HEK293T (cell line): ENCODE results near the gene CFAP119.

Source experiments
- CTCF ChIA-PET: fragments of 350-600 bp; formaldehyde crosslinking; extraction: SDS; loops from one replicate; lab custom pipeline; 2021; ENCODE audit warnings: antibody characterized with exemption, inconsistent platforms; lab: Yijun Ruan, JAX
- POLR2A ChIA-PET: fragments of 350-600 bp; formaldehyde crosslinking; extraction: SDS; loops from one replicate; lab custom pipeline; 2020; ENCODE audit warnings: antibody characterized with exemption, inconsistent platforms; lab: Yijun Ruan, JAX
- DNase-seq: peaks from one replicate; pipeline ENCODE4 v3.0.0; 2012; ENCODE audit warnings: mixed read lengths; ENCODE audit errors: extremely low spot score
- ARNT ChIP-seq: fragments of 450-650 bp; IDR thresholded peaks from 2 replicates; pipeline ENCODE4 v1.6.1; 2017; ENCODE audit warnings: mild to moderate bottlenecking
- BHLHE40 ChIP-seq: fragments of 450-650 bp; IDR thresholded peaks from 2 replicates; pipeline ENCODE4 v1.6.1; 2016; ENCODE audit warnings: mild to moderate bottlenecking, moderate library complexity, borderline replicate concordance
- CTBP1 ChIP-seq: fragments of 450-650 bp; IDR thresholded peaks from 2 replicates; pipeline ENCODE4 v1.6.1; 2016; ENCODE audit warnings: borderline replicate concordance
- ELF4 ChIP-seq: fragments of 450-650 bp; IDR thresholded peaks from 2 replicates; pipeline ENCODE4 v1.6.1; 2017; ENCODE audit warnings: antibody characterized with exemption
- FOXA1 ChIP-seq: fragments of 450-650 bp; IDR thresholded peaks from 2 replicates; pipeline ENCODE4 v1.6.1; 2016; ENCODE audit warnings: mild to moderate bottlenecking
- FOXK2 ChIP-seq: fragments of 450-650 bp; IDR thresholded peaks from 2 replicates; pipeline ENCODE4 v1.6.1; 2016; ENCODE audit warnings: mild to moderate bottlenecking
- FOXM1 ChIP-seq: fragments of 450-650 bp; IDR thresholded peaks from 2 replicates; pipeline ENCODE4 v1.6.1; 2017; ENCODE audit warnings: mild to moderate bottlenecking, borderline replicate concordance
- HDGF ChIP-seq: fragments of 450-650 bp; IDR thresholded peaks from 2 replicates; pipeline ENCODE4 v1.6.1; 2017; ENCODE audit warnings: antibody characterized with exemption, borderline replicate concordance
- L3MBTL2 ChIP-seq: fragments of 450-650 bp; conservative IDR thresholded peaks from 2 replicates; pipeline ENCODE4 v1.6.1; 2016; ENCODE audit warnings: mild to moderate bottlenecking
- LEF1 ChIP-seq: fragments of 450-650 bp; IDR thresholded peaks from 2 replicates; pipeline ENCODE4 v1.6.1; 2017; ENCODE audit warnings: mild to moderate bottlenecking, borderline replicate concordance
- NFRKB ChIP-seq: fragments of 450-650 bp; IDR thresholded peaks from 2 replicates; pipeline ENCODE4 v1.6.1; 2016; ENCODE audit warnings: mild to moderate bottlenecking, moderate library complexity
- SP1 ChIP-seq: fragments of 450-650 bp; IDR thresholded peaks from 2 replicates; pipeline ENCODE4 v1.6.1; 2017
- SUZ12 ChIP-seq: fragments of 450-650 bp; IDR thresholded peaks from 2 replicates; pipeline ENCODE4 v1.6.1; 2016; ENCODE audit warnings: mild to moderate bottlenecking
- TARDBP ChIP-seq: fragments of 450-650 bp; IDR thresholded peaks from 2 replicates; pipeline ENCODE4 v1.6.1; 2016
- ZNF384 ChIP-seq: fragments of 450-650 bp; IDR thresholded peaks from 2 replicates; pipeline ENCODE4 v1.6.1; 2016
- TF ChIP-seq, protein P1 (sequence below): fragments of 450-650 bp; IDR thresholded peaks from 2 replicates; pipeline ENCODE4 v1.6.1; 2016

CFAP119 gene

DNA sequence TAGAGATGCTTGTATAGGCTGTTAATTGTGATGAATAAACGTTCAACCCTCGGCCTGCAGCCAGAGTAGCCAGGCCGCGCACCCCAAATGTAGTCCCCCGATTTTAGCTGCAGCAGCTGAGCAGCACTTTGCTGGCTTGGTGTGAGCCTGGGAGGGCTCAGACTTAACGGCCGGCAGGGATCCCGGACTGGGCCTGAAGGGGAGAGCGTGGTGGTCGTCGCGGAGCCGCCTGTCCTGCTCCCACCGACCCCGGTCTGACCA, 13.2 kb upstream of the CFAP119 start:
- no peak for DNase-seq
- TF ChIP-seq, protein P1, sequence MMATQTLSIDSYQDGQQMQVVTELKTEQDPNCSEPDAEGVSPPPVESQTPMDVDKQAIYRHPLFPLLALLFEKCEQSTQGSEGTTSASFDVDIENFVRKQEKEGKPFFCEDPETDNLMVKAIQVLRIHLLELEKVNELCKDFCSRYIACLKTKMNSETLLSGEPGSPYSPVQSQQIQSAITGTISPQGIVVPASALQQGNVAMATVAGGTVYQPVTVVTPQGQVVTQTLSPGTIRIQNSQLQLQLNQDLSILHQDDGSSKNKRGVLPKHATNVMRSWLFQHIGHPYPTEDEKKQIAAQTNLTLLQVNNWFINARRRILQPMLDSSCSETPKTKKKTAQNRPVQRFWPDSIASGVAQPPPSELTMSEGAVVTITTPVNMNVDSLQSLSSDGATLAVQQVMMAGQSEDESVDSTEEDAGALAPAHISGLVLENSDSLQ = no peak
- TF ChIP-seq L3MBTL2 (no peak), NFRKB (no peak), HDGF (no peak), ZNF384 (no peak), FOXA1 (no peak), FOXK2 (no peak), FOXM1 (no peak), SP1 (no peak), BHLHE40 (no peak), CTBP1 (no peak), TARDBP (no peak), ARNT (no peak), LEF1 (no peak), ELF4 (no peak)
- ChIA-PET POLR2A (interaction anchor here (0.6 to 22.0 kb wide), 24 partner anchors 9 to 345 kb away, joined by 3 to 599 read pairs (median 4); partner anchors contain the start of genes CFAP119, CTF1, DCTPP1 and PHKG2), CTCF (interaction anchor here (1.0 kb wide), 1 partner anchor 70 kb away, joined by 4 read pairs; no protein-coding TSS in a partner anchor)

DNA sequence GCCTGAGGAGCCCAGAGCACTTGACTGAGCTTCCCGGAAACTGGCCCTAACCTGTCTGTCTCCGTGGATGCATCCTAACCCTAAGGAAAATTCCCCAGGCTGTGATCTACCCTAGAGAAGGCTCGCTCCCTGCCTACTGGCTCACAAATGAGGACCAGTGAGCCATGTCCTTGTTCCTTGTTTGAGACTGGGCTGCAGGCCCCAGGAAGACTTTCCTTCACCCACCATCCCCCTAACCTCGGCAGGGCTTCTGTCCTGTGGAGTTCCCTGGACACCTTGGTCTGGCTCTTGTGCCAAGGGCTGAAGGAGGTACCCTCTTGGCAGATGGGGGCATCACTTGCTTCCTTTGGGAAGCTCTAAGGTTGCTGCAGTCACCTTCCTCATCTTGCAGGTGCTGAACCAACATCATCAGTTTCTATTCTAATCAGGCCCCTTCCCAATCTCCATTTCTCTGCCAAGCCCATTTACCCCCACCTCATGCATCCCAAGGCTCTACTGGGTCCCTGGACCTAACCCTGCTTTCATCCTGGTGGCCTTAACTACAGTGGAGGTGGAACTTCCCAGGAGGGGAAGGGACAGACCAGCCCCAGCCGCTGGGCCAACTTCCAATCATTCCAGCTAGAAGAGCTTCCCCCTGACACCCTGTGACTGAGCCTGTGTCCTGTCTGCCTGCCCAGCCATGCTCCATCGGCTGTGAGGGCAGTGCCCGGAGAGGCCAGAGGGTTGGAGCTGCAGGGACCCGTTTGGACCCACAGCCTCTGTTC, 12.7 kb upstream of the CFAP119 start:
- TF ChIP-seq TARDBP (no peak), CTBP1 (no peak), SP1 (no peak), ELF4 (no peak), SUZ12 (no peak), ZNF384 (no peak), FOXK2 (no peak), HDGF (no peak), NFRKB (no peak), ARNT (no peak), FOXA1 (no peak), L3MBTL2 (no peak), FOXM1 (no peak), LEF1 (no peak)
- TF ChIP-seq, protein P1 = no peak
- no peak for DNase-seq
- CTCF ChIA-PET = interaction anchor here (1.0 kb wide), 1 partner anchor 70 kb away, joined by 4 read pairs; no protein-coding TSS in a partner anchor
- POLR2A ChIA-PET = interaction anchor here (0.6 to 22.0 kb wide), 25 partner anchors 9 to 345 kb away, joined by 3 to 599 read pairs (median 4); partner anchors contain the start of genes CFAP119, CTF1, DCTPP1 and PHKG2

DNA sequence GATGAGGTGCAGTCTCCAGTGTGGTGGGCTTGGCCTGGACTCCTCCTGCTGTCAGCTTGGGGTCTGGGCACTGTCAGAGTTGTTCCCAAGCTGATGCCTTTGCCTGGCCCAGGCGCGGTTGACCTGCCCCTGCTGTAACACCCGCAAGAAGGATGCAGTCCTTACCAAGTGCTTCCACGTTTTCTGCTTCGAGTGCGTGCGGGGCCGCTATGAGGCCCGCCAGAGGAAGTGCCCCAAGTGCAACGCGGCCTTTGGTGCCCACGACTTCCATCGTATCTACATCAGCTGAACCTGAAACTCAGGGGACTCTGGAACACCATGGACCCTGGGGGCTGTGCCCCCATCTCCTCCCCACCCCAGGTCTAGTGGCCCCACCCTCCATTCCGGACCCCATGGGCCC, 12.0 kb upstream of the CFAP119 start:
- no peak for DNase-seq
- POLR2A ChIA-PET = interaction anchor here (1.5 to 22.0 kb wide), 6 partner anchors 9 to 35 kb away, joined by 4 to 599 read pairs (median 22); partner anchors contain the start of genes PHKG2, RNF40 and ZNF629
- CTCF ChIA-PET = no interaction called here

DNA sequence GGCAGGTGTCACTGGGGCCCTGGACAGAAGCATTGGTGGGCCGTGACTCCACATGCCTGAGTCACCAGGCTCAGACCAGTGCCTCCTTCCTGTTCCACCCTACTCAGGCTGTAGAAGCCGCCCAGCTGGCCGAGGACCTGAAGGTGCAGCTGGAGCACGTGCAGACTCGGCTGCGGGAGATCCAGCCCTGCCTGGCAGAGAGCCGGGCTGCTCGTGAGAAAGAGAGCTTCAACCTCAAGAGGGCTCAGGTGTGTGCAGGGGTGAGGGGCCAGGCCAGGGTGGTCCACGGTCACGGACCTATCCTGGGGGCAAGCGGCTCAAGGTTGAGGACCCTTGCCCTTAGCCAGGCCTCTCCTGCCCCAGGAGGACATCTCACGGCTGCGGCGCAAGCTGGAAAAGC, 9.9 kb upstream of the CFAP119 start:
- ChIA-PET CTCF (no interaction called here), POLR2A (interaction anchor here (1.3 to 2.7 kb wide), 4 partner anchors 8 to 31 kb away, joined by 3 to 17 read pairs (median 7); partner anchors contain the start of gene PHKG2)
- DNase-seq = no peak
- TF ChIP-seq HDGF = no peak

More for the DNA sequence above, 12.0 kb upstream of the CFAP119 start:
- no peak for TF ChIP-seq TARDBP
- no peak for TF ChIP-seq ZNF384

DNA sequence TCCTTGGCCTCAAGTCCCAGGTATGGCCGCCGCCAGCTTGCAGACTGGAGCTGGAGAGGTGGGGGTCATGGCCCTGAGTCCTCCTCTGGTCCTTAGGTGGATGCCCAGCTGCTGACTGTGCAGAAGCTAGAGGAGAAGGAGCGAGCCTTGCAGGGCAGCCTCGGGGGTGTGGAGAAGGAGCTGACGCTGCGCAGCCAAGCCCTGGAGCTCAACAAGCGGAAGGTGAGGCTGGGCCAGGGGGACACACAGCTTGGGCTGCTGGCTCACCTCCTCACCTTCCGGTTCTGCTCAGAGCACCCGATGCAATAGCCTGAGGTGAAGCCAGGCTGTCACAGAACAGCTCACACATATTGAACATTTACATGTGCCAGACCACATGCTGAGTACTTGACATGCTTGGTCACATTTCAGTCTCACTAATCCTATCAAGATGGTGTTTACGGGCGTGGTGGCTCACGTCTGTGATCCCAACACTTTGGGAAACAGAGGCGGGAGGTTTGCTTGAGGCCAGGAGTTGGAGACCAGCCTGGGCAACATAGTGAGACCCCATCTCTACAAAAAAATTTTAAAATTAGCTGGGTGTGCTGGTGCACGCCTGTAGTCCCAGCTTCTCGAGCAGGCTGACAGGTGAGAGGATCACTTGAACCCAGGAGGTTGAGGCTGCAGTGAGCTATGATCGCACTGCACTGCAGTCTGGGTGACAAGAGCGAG, 7.7 kb upstream of the CFAP119 start:
- TF ChIP-seq FOXA1 (no peak), SP1 (no peak), FOXM1 (no peak), LEF1 (no peak), L3MBTL2 (no peak), ZNF384 (no peak), SUZ12 (no peak), FOXK2 (no peak), ELF4 (no peak), ARNT (no peak)
- CTCF ChIA-PET = no interaction called here
- POLR2A ChIA-PET = interaction anchor here (1.0 to 3.6 kb wide), 6 partner anchors 10 to 71 kb away, joined by 3 to 17 read pairs (median 11); partner anchors contain the start of genes PHKG2 and SRCAP

DNA sequence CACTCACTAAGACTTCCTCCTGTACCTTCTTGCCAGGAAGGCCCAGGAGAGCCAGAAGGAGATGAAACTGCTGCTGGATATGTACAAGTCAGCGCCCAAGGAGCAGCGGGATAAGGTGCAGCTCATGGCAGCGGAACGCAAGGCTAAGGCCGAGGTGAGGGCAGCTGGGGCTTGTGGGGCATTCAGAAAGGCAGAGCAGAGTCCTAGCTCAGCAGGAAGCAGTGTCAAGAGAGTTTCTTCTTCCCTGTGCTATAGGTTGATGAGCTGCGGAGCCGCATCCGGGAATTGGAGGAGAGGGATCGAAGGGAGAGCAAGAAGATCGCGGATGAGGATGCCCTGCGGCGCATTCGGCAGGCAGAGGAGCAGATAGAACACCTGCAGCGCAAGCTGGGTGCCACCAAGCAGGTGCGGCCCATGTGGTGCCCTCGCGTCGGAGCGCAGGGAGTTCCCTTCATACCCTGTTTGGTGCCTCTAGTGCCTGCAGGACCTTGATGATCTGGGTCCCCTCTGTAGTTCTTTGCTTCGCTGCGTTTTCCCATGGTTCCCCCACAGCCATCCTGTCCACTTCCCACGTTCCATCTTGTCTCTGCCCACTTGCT, 6.8 kb upstream of the CFAP119 start:
- ChIA-PET CTCF (no interaction called here), POLR2A (interaction anchor here (0.5 to 3.6 kb wide), 7 partner anchors 10 to 127 kb away, joined by 3 to 17 read pairs (median 4); partner anchors contain the start of genes PHKG2, SRCAP and ZNF629)
- TF ChIP-seq SUZ12 (no peak), ZNF384 (no peak), FOXK2 (no peak), BHLHE40 (no peak), HDGF (no peak), FOXA1 (no peak), NFRKB (no peak), ELF4 (no peak), CTBP1 (no peak), FOXM1 (no peak), LEF1 (no peak), TARDBP (no peak), SP1 (no peak), ARNT (no peak), L3MBTL2 (no peak)
- TF ChIP-seq, protein P1 = no peak
- no peak for DNase-seq

More for the DNA sequence above, 7.7 kb upstream of the CFAP119 start:
- DNase-seq = no peak
